ENCODE measurements around the gene TIMP4.
A peak's percentile ranks its signal among the peaks of the same experiment; 100 is the strongest.

Gene TIMP4

DNA sequence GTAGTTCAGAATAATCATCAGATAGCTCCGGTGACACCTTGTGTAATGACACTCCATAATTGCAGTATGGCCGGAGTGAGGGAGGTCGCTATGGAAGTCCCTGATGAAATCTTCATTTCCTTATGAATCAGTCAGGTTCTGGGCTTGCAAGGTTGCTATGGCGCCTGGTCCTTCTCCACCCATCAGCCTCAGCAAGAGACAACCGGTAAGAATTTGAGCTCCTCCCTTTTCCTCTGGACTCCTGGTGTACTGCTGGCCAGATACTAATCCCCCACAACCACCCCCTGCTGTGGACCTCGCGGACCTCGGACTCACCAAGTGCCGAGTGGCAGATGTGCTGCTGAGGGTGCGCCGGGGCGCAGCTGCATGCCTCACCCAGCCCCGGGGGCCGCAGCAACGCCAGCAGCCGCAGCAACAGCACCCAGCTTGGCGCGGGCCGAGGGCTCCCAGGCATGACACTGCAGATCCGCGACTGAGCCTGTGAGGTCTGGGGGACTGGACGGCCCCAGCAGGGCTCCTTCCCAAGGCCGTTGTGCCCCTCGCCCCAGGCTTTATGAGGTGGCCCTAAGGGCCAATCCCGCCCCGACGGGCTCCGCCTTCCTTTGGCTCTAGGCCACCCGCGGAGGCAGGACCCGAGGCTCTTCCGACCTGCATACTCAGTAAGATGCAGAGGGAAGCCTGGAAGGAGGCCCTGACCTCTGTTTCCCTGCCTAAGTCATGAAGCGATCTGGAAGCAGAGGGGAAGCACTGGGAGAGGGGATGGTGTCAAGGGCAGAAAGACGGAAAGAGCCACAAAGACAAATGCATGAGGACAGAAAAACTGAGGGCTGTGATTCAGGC lies at the start of gene TIMP4:
TIMP4 (minus strand) TSS at position 526 of the 840 bp plus-strand sequence; CDS start at position 454, 72 bp downstream.
- DNase-seq (ENCODE audit: low spot score), result peak; percentile 37

DNA sequence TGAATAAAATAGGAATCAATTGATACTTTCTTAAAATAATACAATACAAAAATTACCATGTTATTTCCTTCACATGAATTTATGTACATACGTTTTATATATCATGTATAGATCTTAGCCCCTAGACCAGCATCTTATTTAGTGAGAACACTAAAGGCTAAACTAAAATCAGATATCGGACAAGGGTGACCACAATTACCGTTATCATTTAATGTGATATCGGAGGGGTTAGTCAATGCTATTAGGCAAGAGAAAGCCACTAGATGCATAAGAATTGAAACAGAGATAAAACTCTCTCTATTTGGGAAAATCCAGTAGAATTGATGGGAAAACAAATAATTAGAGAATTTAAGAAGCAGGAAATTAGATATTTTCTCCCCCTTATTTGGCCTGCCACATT lies 46.5 kb upstream of the TIMP4 start:
- no peak for DNase-seq (ENCODE audit: low spot score)

DNA sequence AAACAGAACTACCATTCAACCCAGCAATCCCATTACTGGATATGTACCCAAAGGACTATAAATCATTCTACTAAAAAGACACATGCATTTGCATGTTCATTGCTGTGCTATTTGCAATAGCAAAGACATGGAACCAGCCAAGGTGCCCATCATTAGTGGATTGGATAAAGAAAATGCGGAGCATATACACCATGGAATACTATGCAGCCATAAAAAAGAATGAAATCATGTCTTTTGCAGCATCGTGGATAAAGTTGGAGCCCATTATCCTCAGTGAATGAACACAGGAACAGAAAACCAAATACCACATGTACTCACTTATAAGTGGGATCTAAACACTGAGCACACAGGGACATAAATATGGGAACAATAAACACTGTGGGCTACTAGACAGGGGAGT lies 43.1 kb upstream of the TIMP4 start:
- no peak for DNase-seq (ENCODE audit: low spot score)

DNA sequence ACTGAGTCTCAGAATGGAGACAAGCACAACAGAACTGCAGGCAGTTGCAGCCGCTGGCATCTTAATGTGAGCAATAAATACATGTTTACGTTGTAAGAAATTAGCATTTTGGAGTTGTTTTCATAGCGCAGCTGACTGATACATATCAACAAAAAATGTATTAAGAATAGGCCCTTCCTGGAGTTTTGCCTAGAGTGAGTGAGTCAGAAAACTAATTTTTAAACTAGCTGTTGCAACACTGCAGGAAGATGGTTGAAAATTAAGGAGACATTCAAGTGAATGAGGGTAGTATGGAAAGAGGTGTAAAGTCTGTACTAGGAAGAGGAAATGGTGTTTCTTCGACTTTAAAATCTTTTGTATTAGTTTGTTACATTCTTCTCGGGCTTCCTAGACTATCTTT lies 39.6 kb upstream of the TIMP4 start:
- DNase-seq (ENCODE audit: low spot score), result peak; percentile 22

DNA sequence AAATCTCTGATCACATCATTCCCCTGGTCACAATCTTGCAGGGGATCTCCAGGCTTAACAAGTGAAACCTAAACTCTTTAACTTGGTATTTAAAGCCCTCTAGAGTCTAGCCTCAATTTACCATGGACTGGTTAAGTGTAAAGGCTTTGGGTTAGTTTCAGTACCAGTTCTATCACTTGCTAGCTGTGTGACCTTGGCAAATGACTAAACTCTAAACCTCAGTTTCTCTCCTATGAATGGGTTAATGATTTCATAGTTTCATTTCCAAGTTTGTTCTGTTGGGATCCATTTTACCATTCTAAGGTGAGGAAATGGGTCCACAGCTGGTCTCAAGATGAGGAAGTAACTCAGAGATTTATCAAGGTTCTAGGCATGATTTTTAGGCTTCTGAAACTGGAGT lies 38.8 kb upstream of the TIMP4 start:
- DNase-seq (ENCODE audit: low spot score), result no peak

DNA sequence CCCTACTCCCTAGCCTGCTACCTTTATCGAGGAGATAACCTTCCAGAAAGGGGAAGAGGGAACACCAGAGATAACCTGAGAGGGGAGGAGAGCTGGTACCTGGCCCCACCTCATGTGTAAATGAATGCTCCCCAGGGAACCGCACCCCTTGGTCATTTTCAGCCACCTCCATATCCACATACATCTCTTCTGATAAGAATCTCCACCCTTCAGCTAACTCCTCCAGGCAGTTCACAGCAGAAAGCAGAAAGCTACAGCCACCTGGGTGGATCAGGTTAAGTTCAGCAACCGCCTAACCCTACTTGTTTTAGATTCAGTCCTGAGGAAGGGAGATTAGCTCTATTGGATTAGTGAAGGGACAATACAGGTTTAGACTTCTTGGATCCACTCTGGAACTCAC lies 38.0 kb upstream of the TIMP4 start:
- no peak for DNase-seq (ENCODE audit: low spot score)

DNA sequence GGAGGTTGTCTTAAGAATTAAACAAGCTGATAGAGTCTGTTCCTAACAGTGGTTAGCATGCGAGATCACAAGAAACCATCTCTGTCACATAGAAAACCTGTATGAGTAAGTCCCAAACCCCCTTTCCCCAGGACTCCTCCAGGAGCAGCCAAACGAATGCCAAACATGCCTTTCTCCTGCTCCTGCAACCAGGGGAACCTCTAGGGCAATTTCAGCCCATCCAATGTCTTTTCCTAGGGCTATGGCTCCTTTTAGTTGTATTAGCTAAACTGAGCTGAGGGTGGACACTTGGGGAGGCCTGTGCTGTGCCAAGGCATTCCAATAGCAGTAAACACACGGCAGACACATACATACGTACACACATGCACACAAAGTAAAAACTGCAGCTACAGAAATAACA lies 36.5 kb upstream of the TIMP4 start:
- no peak for DNase-seq (ENCODE audit: low spot score)

DNA sequence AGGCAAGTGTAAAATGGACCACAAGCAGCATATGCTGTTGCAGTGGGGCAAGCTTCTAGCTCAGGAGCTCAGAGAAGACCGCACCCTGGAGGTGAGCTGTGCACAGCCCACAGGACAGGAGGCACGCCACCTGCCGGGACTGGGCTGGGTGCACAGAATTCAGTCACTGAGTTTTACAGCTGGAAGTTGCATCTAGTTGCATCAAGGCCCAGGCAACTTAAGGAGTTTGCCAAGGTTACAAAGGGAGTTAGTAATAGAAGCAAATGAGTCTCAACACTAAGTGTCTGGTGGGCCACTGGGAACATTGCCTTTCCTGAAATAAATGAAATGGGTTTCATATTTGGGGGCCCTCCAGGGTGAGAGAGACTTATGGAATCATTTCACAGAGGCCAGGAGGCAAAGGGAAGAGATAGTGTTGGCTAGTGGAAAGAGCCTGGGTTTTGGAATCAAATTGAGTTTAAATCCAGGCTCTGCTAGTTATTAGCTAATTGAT lies 36.0 kb upstream of the TIMP4 start:
- no peak for DNase-seq (ENCODE audit: low spot score)

DNA sequence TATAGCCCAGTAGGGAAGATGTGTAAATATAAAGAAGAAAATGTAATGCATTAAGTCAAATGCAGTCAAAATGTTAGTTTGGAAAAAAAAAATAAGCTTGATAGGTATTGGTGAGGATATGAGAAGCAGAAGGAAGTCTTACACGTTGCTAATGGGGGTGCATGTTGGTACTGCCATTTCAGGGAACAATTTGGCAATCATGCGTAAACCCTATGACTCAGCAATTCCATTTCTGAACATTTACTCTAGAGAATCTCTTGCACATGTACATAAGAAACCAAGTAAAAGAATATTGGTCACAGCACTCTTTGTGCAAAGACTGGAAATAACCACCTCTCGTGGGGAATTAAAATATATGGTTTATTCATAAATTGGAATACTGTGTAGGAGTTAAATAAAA lies 35.5 kb upstream of the TIMP4 start:
- DNase-seq (ENCODE audit: low spot score), result no peak

DNA sequence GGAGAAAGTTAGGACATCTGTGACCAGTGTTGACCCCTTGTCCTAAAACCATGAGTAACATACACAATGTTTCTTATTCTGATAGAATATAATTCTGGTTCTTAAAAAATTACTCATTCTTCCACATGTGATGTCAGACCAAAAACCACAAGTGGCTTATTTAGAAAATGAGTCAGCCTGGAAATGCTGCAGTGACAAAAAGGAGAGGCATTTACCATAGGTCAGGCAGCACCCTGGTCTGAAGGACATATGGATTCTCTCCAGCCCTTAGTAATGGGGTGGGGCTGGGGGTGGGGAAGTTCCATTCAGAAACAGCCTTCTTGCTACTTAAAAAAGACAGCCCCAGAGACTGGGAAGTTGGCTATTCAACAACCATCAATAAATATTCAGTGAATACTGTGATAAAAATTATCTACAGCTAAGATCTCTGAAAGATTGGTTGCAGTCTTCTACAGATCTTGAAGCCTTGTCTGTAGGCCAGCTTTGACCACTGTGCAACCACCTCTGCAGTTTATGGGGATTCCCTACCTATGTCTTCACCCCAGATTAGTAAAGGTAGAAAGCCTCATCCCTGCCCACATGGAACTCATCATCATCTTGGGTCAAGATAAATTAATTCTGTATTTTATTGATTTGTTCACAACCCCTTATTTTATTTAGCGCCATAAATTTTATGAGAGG lies 34.9 kb upstream of the TIMP4 start:
- peak; percentile 87 for DNase-seq (ENCODE audit: low spot score)

DNA sequence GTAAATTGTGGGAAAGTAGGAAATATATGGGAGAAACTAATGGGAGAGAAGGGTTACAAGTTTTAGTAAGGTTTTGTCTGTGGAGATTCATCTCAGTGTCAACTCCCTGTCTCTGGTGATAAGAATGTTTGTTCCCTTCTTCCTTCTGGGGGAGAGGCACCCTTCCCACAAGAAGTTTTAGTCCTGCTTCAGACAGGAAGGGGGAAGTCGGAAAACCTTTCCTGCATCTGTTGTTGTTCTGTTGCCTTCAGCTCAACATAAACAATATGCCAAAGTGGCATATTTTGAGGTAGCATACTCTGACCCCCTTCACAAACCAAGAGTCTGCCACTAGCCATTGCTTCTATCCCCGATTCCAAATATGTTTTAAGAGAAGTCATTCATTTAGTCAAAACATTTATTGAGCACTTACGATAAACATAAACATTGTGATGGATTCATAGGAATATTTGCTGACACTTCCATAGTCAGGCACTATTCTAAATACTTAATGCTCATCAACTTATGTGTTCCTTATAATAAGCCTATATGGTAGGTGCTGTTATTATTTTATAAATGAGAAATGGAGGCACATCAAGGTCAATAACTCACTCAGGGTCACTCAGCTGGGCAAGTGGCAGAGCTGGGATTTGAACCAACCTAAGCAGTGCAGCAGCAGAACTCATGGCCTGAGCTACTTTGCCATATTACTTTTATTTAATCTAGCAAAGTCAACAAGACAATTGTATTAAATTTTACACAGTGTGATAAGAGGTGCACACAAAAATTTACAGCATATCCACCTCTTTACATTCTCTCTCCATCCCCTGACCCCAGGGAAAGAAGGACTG lies 34.2 kb upstream of the TIMP4 start:
- DNase-seq (ENCODE audit: low spot score), result no peak

DNA sequence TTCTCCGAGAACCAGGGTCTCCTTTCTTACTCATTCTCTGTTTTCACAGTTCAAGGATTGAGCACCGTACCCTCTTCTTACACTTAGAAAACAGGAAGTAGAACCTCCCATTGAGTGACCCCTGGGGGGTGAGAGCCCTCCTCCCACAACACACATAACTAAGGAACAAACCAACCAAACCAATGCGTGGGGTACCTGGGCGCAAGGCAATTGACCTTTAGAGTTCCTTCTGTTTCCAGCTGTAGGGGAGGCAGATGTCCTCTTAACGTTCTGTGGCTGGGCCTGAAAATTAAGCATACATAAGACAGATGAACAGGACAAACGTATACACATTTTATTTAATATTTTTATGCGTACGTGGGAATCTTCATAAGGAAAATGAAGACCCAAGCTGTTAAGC lies 33.5 kb upstream of the TIMP4 start:
- no peak for DNase-seq (ENCODE audit: low spot score)

DNA sequence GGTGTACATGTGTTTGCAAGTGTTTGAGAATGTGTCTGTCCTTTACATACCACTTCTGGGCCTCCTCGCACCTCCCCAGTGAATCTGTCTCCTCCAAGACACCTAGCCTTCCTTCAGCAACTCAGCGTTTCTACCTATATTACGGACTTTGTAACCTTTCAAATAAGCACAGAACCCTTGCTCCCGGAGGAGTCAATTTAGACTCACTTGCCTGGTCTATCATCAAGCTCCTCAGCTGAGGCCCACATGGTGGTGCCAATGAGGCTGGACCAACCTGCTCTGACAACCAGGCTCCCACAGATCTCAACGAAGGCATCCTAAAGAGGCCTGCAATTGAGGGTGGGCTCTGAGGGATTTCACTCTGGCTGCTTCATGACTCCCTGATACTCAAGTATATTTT lies 32.8 kb upstream of the TIMP4 start:
- no peak for DNase-seq (ENCODE audit: low spot score)

DNA sequence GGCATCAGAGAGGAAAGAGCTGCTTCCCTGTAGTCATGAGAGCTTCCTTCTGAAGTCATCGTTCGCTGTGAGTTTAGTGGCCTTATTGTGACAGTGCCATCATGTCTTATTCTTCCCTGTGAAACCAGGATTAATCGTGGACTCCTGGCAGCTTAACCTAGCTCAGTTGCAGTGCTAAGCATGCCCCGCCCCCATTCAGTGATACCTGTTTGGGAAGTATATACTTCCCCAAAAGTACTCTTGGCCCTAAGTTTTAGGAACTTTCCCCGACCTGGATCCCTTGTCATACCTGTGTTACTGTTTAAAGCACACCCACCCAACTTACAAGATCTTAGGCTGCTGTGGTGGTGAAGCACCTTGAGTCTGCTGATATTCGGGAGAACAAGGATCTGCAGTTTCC lies 32.1 kb upstream of the TIMP4 start:
- no peak for DNase-seq (ENCODE audit: low spot score)

DNA sequence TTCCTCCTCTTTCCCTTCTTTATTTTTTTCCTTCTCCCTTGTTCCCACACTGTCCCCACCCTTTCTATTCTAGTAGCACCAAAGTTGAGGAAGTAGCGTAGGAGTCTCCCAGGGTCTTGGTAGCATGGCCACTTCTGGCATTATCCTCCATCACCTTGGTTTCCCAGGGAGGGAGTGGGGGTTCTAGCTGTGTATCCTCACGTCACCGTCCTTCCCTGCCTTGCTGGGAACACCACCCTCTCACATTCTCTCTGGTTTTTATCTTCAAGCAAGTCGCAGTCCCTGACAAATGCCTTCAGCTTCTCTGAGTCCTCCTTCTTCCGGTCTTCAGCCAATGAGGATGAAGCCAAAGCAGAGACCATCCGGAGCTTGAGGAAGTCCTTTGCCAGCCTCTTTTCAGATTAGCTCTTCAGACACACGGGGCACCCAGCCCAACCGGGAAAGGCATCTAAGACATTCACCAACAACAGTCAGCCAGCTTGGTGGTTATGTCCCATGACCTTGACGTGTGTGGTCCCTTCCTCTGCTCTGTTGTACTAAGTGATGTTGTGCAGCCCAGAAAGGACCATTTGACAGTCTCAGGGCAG lies 31.6 kb upstream of the TIMP4 start:
- no peak for DNase-seq (ENCODE audit: low spot score)

DNA sequence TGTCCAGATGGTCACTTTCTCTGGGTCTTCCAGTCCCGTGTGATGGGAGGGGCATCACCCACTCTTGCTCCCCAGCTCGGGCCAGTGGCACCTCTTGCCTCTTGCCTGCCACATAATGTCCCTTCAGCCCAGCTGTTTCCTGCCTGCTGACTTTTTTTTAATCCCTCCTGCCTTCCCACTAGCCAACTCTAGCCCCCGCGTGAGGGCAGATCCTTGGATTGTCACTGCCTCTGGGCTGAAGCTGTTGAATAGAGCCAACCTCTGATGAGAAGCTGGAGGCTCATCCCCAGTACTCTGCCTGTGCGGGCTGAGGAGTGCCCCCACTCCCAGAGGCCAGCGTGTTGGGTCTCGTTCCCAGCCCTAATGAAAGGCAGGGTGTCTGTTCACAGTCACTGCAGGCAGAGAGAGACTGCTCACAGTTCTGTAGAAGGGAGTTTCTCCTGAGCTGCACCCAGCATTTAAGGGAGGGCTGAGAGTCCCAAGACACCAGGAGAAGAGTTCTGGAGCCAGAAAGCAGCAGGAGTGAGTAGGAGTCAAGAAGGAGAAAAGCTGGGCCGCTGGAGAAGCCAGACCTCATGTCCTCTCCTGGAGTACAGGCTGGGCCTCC lies 30.1 kb upstream of the TIMP4 start:
- DNase-seq (ENCODE audit: low spot score), result no peak

DNA sequence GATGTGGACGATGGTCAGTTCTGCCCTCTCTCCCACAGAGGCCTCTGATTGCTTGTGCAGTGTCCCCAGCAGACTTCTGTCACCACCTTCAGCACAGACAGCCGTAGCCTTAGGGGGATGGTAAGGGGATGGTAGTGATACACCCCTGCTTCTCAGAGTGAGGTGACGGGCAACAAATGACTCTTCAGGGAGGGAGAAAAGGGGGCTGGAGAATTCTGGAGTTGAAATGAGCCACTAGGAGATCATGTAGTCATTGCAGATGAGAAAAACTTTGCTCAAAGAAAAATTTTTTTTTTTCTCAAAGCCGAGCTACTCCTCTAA lies 29.6 kb upstream of the TIMP4 start:
- DNase-seq (ENCODE audit: low spot score), result no peak

DNA sequence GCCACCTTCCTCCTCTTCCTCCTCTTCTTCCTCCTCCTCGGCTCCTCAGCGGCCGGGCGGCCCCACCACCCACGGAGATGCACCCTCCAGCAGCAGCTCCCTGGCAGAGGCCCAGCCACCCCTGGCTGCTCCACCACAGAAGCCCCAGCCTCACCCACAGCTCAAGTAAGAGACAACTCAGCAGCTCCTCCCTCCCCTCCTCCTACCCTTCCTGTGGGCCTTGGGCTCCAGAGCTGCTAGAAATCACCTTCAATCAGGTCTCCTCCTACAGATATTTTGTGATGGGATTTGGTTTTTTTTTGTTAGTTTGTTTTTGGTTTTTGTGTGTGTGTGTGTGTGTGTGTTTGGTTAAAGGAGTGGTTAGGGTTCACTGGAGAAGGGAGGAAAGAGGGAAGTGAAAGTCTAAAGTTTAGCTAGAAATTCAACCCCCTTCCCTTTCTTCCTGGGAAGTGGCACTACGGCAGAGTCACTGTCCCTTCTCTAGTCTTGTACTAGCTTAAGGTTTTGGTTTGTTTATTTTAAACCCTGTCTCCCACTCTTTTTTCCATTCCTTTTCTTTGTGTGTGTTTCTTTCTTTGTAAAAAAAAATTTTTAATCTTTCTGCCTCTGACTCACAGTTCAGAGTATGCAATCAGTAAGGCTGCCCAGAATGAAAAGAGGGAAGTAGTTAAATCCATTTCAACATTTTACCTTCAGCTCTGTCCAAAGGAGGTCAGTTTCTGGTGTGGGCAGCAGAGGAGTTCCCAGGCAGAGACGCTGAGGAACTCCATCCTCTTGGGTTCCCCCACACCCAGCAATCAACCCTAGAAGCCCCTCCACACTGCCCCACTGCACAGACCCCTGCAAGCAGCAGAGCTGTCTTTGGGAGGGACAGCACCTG lies 29.0 kb upstream of the TIMP4 start:
- DNase-seq (ENCODE audit: low spot score), result peak; percentile 38

DNA sequence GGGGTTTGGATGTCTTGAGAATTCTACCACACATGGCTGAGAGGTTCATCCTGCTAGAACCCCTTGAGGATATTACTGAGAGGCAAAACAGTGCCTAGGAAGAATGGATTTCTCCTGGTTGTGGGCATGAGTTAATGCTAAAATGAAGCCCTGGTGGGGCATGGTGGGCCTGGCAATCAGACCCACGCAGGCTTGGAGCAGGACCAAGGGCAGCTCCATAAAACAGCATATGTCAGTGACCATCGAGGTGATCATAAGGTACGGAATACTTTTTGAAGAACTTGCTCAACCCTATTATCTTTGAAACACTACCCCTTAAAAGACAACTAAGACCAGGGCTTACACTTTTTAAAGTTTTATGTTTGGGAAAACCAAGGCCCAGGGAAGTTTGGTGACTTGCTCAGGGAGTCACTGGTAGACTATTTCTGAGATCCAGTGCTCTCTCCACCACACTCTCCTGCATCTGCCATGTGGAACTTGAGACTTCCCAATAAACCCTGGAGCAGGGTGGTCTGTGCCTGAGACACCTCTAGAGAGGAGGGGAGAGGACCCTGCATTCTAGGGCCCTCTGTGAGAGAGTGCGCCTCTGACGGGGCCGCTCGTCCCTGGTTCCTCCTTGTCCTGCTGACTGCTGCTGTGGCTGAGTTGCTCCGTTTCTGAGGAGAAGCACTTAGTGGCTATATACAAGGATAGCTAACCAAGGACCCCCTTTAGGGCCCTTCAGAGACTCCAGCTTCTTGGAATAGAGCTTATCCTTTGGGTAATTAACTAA lies 28.0 kb upstream of the TIMP4 start:
- DNase-seq (ENCODE audit: low spot score), result no peak

DNA sequence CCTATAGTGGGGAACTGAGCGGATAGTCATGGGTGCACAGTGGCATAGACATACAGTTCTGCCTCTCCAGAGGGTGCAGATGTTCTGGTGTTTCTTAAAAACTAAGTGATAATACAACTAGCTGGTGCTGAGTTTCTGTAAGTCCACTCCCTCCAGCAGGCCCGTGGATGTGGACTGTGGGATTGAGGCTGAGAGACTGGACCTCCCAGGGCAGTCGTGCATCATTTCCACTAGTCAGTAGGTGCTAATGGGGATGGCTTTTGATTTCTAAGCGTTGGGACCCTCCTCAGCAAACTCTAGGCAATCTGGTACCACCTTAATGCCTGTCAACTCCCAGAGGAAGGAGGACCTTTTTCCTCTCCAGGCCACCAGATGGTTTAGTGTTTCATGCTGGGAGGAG lies 27.3 kb upstream of the TIMP4 start:
- DNase-seq (ENCODE audit: low spot score), result no peak
